IPS DF 4.7 (cell line): ENCODE results near the gene SPPL2A.
A peak's percentile ranks its signal among the peaks of the same experiment; 100 is the strongest.
"Not testable (repeated sequence)": the region's sequence is repeated elsewhere in the genome, so short reads cannot be mapped to it uniquely, and the experiment has no call there.

Experiments used
- DNase-seq: peaks from one replicate; pipeline ENCODE4 v3.0.0-alpha.2; 2013; ENCODE audit warnings: low spot score; ENCODE audit errors: extremely low read depth

Gene SPPL2A

DNA sequence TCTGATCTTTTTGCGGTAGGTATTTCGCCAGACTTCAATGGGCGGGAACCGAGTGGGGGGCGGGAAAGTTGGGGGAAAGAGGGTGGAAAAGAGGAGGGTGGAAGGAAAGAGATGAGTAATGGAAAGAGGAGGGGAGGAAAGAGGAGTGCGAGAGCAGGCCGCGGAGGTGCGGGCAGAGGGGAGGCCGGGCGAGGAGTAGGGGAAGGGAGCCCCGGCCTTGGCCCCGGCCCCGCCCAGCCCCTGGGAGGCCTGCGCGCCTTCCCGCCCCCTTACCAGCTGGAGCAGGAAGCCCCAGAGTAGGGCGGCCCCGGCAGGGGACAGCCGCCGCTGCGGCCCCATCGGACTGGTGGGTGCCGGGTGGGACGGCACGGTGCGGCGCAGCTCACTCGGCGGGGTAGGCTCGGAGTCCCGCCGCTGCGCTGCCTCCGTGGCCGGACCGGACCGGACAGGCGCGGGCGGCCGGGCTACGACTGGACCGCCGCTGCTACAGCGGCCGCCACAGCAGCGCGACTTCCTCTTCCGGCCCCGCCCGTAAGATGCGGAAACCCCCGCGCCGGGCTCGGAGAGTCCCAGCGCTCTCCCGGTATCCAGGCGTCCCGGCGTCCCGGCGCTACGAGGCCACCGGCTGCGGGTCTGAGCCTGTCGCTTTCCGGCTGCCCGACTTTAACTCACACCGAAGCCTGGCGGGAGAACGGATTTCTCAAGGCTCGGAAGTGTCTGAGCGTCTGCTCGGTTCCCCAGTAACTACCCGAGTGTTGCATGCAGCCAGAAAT lies at the start of gene SPPL2A:
TSS of gene SPPL2A (minus strand) at position 512 of the 773 bp plus-strand sequence. CDS start at position 339, 173 bp downstream.
- DNase-seq, result peak; percentile 22

GRCh38 chr15:50814634-50815033 lies 49.1 kb upstream of the SPPL2A start:
- no peak for DNase-seq

GRCh38 chr15:50813865-50814264 lies 48.4 kb upstream of the SPPL2A start:
- DNase-seq, result no peak

GRCh38 chr15:50813089-50813488 lies 47.6 kb upstream of the SPPL2A start:
- no peak for DNase-seq

DNA sequence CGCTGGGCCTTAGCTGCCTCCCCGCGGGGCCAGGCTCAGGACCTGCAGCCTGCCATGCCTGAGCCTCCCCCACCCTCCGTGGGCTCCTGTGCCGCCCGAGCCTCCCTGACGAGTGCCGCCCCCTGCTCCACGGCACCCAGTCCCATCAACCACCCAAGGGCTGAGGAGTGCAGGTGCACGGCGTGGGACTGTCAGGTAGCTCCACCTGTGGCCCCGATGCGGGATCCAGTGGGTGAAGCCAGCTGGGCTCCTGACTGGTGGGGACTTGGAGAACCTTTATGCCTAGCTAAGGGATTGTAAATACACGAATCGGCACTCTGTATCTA lies 46.6 kb upstream of the SPPL2A start:
- DNase-seq, result not testable (repeated sequence)

DNA sequence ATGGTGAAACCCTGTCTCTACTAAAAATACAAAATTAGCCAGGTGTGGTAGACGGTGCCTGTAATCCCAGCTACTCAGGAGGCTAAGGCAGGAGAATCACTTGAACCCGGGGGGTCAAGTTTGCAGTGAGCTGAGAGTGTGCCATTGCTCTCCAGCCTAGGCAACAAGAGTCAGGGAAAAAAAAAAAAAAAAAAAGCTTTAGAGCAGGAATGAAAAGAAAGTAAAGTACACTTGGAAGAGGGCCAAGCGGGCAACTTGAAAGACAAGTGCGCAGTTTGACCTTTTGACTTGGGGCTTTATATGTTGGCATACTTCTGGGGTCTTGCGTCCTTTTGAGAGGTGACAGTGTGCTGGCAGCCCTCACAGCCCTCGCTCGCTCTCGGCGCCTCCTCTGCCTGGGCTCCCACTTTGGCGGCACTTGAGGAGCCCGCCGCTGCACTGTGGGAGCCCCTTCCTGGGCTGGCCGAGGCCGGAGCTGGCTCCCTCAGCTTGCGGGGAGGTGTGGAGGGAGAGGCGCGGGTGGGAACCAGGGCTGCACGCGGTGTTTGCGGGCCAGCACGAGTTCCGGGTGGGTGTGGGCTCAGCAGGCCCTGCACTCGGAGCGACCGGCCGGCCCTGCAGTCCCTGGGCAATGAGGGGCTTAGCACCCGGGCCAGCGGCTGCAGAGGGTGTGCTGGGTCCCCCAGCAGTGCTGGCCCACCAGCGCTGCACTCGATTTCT lies 46.1 kb upstream of the SPPL2A start:
- not testable (repeated sequence) for DNase-seq

DNA sequence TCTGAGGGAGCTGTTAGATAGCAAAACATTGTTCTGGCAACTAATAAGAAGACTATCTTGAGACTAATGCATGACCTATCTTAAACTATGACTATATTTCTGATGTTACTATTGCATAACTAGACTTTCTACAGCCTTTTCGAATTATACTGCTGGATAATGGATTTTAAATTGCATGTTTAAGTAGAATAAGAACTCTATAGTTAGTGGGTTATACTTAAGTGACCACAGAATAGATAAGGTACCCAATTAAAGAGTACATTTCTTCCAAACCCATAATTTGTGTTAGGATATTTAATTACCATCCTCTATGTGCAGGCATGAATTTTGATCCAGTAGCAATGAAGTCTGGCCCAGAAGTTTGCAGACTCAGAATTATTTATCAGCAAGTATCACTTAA lies 44.6 kb upstream of the SPPL2A start:
- no peak for DNase-seq

DNA sequence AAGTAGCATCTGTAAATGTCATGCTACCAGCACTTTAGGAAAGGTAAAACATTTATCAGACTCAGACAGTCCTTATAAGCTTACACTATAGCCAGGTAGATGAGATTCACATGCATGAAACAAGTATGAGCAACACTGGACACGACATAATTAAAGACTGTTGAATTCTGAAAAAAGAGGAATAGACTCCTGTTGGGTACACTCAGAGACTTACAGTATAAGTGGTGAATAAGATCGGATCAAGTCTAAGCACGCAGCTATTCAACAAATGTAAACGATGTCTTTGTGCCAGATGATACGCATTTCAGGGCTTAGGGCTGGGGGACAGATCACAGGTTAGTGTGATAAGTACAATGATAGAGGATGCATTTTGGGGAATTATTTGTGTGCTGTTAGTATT lies 43.2 kb upstream of the SPPL2A start:
- DNase-seq, result no peak

DNA sequence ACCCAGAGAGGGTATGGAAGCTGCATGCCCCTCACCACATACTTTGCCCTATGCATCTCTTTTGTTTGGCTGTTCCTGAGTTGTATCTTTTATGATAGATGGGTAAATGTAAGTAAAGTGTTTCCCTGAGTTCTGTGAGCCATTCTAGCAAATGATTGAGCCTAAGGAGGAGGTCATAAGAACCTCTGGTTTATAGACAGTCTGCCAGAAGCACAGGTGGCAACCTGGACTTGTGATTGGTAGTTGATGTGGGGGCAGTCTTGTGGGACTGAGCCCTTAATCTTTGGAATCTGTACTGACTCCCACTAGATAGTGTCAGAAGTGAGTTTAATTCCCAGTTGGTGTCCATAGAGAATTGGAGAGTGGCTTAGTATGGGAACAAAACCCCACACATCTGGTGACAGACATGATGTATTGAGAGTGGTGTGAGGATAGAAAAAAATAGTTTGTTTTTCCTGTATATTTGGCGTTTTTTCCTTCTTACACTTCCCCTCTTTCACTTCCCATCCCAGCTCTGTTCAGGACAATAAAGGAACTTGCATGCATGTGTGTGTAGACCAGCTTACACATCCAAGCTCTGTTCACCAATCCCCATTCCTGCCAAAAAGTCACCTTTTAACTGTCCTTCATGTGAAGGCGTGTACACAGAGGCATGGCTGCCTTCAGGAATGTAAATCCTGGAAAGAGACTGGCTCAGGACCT lies 38.1 kb upstream of the SPPL2A start:
- no peak for DNase-seq

DNA sequence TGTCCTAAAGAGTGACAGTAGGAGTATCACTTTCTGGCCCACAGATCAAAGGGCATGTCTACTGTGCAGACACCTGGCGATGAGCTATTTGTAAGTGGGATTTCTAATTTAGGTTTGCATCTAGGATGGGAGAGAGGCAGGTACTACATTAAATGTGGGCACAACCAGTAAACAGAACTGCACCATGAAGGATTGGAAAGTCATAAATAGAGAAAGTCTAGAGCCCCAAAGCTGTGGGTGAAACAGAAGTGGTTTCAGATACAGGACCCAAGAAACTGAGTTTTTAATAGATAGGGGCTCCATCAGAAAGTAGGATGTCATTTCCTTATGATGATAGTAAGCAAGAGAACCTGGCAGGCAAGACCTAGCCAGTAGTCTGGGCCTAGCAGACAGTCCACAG lies 35.2 kb upstream of the SPPL2A start:
- DNase-seq, result no peak

GRCh38 chr15:50798684-50799083 lies 33.2 kb upstream of the SPPL2A start:
- no peak for DNase-seq

DNA sequence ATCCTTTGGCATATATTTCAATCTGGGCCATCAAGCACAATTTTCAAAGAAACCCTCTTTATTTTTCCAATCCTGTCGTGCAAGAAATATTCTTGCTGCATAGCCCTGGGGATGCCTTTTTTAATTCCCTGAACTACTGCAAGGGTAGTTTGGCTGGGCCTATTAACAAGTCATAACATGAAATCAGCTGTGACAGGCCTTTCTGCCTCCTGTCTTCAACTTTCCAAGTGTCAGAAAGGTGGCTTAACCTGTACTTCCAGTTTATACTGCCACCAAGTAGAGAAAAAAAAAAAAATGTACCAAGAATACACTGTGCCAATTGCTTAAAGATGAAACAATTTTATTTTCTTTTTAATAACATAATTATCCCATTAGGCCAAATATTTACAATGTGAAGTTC lies 32.4 kb upstream of the SPPL2A start:
- DNase-seq, result no peak

DNA sequence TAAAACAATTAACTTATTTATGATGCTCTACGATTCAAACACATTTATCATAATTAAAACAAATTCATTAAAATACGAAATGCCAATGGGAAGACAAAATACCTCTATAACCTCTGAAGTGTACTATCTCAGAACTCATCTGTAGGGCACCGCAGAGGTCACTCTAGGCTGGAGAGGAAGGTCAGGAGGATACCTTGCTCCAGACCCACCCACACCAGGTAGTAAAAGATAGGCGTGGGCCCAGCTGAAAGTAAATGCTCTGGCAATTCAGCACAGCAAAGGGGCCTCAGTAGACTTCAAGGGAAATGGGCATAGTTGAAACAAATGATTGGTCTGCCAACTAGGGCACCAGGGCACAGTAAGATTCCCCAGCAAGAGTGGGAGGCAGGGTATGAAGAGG lies 26.0 kb upstream of the SPPL2A start:
- no peak for DNase-seq

DNA sequence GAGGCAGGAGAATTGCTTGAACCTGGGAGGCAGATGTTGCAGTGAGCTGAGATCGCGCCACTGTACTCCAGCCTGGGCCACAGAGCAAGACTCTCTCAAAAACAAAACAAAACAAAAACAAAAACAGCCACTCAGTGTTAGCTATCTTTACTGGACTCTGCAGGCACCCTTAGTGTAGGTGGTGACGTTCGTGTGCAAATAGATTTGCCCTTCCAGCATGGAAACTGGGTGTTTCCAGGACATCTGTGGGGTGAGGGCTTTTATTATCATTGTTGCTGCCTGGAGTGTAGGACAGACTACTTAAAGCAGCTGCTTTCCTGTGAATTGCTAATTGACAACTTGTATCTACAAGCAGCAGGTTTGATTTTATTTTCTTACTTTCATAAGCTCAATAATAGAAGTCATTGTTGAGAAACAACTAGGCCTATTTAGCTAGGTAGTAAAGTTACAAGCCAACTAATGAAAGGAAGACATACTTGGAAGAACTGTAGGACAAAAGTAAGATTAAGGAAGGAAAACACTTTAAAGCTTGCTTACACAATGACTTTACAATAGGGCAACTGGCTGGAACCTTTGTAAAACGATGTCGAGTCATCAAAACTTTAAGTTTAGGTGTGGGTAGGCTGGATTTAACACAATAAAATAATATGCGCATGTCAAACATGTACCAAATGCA lies 25.4 kb upstream of the SPPL2A start:
- DNase-seq, result no peak

DNA sequence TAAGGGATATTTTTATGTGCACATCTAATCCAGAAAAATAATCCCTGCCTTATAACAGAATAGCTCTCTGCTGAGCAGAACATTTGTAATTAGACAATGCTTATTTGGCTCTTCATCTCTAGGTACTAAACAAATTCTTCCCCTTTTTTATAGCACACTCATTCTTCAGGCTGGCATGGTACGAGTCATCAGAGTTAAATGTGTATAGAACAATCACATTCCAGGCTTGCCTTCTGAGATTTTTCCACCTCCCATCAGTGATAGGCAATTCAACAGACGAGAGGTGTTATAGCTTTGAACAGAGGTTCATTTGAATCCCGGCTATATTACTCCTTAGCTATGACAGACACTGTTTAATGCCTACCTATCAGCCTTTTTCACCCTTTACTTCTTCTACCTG lies 21.4 kb upstream of the SPPL2A start:
- DNase-seq, result no peak

DNA sequence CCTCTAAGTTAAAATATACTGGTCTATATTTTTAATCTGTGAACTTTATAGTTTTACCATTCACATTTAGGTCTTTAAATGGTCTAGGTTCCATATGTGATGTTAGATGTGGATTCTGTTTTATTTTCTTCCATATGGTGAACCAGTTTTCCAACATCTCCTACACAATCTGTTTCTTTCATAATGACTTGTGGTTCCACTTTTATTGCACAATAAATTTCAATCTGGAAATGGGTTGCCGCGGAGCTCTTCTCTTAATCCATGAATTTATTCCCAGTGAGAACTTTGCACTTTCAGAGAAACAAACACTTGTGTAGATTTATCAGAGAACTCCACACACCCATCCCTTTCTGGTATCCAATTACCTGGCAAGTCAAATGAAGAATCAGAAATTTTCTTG lies 20.9 kb upstream of the SPPL2A start:
- no peak for DNase-seq

- DNase-seq, result no peak
Observed at GRCh38 chr15:50783895-50784294, 18.4 kb upstream of the SPPL2A start.

DNA sequence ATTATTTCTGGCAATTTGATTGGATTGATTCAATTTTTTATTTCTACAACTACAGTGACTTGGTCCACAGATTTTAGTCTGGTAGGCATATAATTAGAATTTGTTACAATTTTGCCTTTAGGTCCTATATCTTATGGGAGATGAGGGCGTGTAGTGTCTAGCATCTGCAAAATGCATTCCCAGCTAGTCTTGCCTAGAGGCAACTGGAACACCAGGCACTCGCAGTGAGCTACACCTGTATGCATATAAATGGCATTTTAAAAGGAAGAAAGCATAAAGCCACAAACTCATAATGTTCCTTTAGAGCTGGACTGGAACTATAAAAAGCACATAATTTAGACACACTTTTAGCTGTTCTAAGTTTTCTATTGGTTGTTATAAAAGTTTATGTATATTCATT lies 17.9 kb upstream of the SPPL2A start:
- DNase-seq, result no peak

DNA sequence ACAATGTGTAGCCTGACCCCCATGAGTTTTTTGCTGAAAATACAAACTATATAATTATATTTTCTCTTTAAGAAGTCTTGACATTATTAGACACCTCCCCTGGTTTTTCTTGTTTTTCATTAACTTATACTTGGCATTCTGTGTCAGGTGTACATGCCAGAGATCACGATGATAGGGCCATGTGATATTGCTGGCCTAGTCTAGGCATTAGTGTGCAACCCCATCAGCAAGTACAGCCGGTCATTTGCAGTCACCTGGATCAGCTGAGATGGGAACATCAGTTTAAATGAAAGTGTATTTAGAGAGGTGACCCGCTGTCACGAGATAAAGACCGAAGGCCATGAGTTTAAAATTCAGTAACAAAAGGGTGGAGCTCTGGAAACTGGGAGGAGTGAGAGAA lies 12.6 kb upstream of the SPPL2A start:
- DNase-seq, result no peak

DNA sequence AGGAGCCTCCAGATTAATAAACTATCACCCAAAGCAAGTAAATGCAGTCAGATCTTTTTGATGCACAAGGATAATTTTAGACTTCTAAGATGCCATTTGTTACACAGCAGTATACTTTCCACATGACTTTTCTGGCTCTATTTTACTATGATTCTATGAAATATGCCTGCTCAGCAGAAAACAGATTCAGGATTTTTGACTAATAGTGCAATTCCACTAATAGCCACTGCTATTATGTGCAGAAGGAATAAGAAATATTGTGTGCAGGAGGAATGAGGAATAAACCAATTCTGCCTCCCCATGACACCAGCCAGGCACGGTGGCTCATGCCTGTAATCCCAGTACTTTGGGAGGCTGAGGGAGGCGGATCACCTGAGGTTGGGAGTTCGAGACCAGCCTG lies 11.5 kb upstream of the SPPL2A start:
- no peak for DNase-seq

DNA sequence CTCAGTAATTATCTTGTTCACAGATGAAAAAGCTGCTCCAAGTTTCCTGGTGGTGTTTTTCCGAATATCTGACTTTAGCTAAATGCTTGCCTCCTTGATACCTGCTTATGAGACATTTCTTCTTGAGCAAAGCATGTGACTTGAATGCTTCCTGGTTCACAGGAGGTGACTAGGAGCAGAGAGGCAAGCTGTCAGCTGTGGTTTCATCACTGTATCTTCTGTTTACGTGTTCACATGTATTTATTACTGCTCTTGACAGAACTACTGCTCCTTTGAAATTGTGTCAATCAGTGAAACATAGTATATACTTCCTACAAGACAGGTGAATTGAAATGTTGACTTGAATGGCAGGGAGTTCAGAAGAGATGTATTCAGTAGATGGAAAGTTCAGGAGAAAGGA lies 8.9 kb upstream of the SPPL2A start:
- no peak for DNase-seq

GRCh38 chr15:50773389-50773788 lies 7.9 kb upstream of the SPPL2A start:
- DNase-seq, result no peak
